ENCODE results near the gene NKAIN1.
A peak's percentile ranks its signal among the peaks of the same experiment; 100 is the strongest.
"Not testable (repeated sequence)": the region's sequence is repeated elsewhere in the genome, so short reads cannot be mapped to it uniquely, and the experiment has no call there.

The NKAIN1 gene

DNA sequence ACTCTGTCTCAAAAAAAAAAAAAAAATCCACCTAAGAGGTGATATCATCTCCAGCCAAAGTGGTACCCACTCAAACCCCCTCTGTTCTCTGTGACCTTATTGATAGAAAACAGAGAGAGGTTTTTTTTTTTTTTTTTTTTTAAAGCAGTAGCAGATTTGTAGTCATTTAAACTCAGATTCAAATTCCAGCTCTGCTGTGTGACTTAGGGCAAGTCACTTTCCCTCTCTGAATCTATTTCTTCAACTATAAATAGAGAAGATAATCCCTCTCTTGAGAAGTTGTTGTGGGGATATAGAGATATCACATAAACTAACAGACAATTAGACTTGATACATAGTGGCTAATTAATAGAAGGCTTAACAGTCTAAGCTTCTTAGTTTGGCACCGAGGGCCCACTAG is 48.4 kb downstream of the NKAIN1 start:
- DNase-seq, result no peak

DNA sequence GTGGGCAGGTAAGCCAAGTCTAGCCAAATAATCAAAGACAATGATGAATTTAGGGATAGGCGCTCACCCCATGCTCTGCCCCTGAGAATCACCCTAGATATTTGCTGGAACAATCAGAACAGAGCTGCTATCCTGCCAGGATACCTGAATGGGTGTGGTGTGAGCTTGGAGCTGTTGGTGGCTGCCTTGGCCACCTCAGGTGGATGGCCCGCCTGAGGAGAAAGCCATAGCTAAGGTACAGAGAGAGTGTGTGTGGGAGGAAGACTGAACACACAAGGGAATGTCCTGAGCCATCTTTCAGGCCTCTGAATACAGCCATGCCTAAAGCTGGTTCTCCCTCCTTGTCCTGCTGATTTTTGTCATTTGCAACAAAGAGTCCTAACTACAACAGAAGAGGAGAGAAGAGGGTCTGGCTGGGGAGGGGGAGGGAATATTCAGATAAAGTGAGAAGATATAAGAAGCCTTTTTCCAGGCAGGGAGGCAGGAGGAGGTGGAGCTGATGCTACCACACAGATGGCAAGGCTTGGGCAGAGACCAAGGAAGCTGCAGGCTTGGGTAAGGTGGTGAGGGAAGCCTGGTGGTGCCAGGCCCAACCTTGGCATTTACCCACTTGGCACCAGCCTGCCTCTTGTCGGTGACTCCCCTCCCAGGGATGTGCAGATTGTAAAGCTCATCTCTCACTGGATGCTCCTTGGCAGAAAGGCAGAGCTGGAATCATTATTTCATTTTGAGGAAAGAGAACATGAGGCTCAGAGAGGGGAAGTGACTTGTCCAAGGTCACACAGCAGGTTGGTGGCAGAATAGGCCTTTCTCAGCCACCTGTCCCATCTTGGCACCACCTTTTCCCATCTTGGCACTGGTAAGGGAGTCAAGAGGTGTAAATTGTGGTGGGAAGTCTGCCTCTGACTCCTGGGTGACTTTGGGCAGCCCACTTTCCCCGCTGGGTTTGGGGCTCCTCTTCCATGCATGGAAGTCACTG is 49.7 kb downstream of the NKAIN1 start:
- no peak for DNase-seq

GRCh38 chr1:31183927-31184554 is 55.6 kb downstream of the NKAIN1 start:
- DNase-seq, result peak; percentile 15

- no peak for DNase-seq
Measured at GRCh38 chr1:31183126-31183525, 56.6 kb downstream of the NKAIN1 start.

- peak; percentile 51 for DNase-seq
Measured at GRCh38 chr1:31182352-31182751, 57.3 kb downstream of the NKAIN1 start.

- DNase-seq, result peak; percentile 17
Measured at GRCh38 chr1:31181515-31182343, 58.0 kb downstream of the NKAIN1 start.

GRCh38 chr1:31180338-31180737 is 59.3 kb downstream of the NKAIN1 start:
- DNase-seq, result no peak

DNA sequence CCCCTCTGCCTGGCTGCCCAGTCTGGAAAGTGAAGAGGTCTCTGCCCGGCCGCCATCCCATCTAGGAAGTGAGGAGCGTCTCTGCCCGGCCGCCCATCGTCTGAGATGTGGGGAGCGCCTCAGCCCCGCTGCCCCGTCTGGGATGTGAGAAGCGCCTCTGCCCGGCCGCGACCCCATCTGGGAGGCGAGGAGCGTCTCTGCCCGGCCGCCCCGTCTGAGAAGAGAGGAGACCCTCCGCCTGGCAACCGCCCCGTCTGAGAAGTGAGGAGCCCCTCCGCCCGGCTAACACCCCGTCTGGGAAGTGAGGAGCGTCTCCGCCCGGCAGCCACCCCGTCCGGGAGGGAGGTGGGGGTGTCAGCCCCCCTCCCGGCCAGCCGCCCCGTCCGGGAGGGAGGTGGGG is 63.4 kb downstream of the NKAIN1 start:
- DNase-seq, result not testable (repeated sequence)

GRCh38 chr1:31170486-31170735 is 69.3 kb downstream of the NKAIN1 start:
- no peak for DNase-seq

DNA sequence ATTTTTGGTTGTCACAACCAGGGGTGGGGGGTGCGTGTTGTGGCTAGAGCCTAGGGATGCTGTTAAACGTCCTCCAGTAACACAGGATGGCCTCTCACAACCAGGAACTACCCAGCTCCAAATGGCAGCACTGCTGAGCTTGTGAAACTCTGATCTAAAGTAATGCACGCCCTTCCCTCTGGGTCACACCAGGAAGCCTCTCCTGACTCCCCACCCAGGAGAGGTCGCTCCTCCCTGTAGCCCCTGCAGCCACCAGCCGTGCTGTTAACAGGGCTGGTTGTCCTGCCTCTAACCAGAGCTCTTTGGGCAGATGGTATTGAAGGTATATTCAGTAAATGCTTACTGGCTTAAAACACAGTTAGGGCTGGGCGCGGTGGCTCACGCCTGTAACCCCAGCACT is 73.2 kb downstream of the NKAIN1 start:
- DNase-seq, result no peak

GRCh38 chr1:31164291-31164690 is 75.4 kb downstream of the NKAIN1 start:
- DNase-seq, result no peak

GRCh38 chr1:31163866-31164265 is 75.8 kb downstream of the NKAIN1 start:
- no peak for DNase-seq

DNA sequence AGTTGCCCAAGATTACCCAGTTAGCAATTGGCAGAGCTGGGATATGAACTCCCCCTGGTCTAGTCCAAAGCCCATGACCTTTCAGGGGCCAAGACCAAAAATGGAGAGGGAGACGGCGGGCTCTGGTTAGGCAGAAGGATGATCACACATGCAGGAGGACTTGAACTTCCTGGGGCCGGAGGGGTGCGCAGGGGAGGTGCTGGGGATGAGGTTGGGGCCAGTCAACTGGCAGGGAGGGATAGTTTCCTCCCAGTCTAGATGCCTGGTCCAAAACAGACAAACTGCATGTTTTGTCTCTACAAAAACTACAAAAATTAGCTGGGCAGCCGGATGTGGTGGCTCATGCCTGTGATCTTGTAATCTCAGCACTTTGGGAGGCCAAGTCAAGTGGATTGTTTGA is 78.1 kb downstream of the NKAIN1 start:
- no peak for DNase-seq

- DNase-seq, result no peak
Measured at GRCh38 chr1:31159869-31160611, 79.6 kb downstream of the NKAIN1 start.

- no peak for DNase-seq
Measured at GRCh38 chr1:31159323-31159722, 80.4 kb downstream of the NKAIN1 start.

DNA sequence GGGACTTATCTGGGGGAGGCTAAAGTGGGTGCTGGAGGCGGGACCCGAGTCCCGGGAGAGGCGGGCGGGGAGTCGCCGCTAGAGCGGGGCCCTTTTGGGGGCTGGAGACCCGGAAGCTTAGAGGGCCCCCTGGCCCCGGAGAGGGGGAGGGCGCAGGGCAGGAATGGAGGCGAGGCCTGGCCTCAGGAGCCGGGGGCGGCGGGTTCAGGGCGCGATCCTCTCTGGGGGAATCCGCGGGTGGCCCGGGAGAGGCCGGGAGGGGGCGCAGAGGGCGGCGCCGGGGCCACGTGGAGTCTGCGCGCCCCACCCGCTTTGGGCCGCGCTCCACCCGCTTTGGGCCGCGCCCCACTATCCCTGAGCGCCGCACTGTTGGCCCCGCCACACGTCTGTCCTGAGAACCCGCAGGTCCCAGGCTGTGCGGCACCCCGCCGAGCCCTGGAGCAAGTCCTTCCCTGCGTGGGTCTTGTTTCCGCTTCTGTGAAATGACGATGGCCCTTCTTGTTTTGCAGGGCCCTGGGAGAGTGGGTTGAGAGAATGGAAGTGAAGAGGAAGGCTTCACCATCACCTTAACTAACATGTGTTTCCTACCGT is 84.4 kb downstream of the NKAIN1 start:
- peak; percentile 26 for DNase-seq

DNA sequence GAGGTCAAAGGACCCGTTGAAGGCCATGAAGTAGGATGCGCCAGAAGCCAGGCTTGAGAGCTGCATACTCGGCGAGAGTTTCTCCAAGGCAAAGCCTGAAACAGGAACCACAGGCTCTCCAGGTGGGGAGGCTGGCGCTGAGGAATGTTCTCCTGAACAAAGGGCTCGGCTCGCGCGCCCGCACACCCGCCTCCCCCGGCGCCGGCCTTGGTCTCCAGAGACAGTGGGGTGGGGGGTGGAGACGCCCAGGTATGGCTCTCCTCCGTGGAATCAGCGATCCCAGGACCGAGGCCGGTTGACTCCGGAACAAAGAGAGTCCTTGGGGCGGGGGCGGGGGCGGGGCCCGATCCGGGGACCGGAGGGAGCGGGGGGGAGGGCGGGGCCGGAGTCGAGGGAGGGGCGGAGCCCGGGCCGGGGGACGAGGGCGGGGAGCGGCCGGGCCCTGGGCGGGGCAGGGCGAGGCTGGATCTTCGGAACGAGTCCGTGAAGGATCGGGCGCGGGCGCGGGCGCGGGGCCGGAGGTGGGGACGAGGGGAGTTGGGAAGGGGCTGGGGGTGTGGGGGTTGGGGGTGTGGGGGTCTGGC is 85.0 kb downstream of the NKAIN1 start:
- peak; percentile 47 for DNase-seq

- DNase-seq, result no peak
Measured at GRCh38 chr1:31154000-31154631, 85.6 kb downstream of the NKAIN1 start.

DNA sequence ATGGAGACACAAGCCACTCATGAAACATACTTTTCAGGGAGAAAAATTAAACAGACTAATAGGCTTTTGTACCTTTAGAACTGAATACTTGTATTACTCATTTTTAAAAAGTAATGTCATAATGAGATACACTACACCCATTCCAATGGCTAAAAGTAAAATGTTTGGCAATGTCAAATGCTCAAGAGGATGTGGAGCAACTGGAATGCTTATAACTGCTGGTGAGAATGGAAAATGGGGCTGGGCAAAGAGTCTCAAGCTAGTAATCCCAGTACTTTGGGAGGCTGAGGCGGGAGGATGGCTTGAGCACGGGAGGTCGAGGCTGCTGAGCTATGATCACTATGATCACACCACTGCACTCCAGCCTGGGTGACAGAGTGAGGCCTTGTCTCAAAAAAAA is 86.3 kb downstream of the NKAIN1 start:
- no peak for DNase-seq

GRCh38 chr1:31152181-31152795 is 87.4 kb downstream of the NKAIN1 start:
- DNase-seq, result no peak

- no peak for DNase-seq
Measured at GRCh38 chr1:31151402-31151801, 88.3 kb downstream of the NKAIN1 start.
